ENCODE results near the gene HBQ1. TPM values are rescaled to one million over a fixed set of nuclear protein-coding genes. Genes with fewer than 3 reads are reported as not detected.
"Not testable (repeated sequence)": the region's sequence is repeated elsewhere in the genome, so short reads cannot be mapped to it uniquely, and the experiment has no call there.

The HBQ1 gene
- total RNA-seq, 1 donor from 2014 or later: not detected

DNA sequence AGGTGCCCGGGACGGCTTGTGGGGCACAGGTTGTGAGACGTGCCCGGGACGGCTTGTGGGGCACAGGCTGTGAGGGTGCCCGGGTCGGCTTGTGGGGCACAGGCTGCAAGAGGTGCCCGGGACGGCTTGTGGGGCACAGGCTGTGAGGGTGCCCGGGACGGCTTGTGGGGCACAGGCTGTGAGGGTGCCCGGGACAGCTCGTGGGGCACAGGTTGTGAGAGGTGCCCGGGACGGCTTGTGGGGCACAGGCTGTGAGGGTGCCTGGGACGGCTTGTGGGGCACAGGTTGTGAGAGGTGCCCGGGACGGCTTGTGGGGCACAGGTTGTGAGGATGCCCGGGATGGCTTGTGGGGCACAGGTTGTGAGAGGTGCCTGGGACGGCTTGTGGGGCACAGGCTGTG lies 20.0 kb upstream of the HBQ1 start:
- not testable (repeated sequence) for DNase-seq (ENCODE audit: low read depth)

DNA sequence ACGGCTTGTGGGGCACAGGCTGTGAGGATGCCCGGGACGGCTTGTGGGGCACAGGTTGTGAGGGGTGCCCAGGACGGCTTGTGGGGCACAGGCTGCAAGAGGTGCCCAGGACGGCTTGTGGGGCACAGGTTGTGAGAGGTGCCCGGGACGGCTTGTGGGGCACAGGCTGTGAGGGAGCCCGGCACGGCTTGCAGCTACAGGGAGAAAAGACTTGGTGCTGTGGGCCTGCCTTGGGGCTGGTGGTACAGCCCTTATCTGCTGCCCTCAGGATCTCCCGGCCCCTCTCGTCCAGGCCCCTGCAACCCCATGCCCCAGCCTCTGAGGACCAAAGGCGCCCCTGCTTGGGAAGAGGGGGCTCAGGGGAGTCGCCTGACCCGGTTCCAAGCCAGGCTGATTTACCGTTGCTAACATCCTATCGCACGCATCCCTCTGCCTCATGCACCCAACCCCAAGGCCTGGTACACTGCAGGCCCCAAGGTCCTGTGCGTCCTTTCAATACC lies 19.5 kb upstream of the HBQ1 start:
- no peak for DNase-seq (ENCODE audit: low read depth)

DNA sequence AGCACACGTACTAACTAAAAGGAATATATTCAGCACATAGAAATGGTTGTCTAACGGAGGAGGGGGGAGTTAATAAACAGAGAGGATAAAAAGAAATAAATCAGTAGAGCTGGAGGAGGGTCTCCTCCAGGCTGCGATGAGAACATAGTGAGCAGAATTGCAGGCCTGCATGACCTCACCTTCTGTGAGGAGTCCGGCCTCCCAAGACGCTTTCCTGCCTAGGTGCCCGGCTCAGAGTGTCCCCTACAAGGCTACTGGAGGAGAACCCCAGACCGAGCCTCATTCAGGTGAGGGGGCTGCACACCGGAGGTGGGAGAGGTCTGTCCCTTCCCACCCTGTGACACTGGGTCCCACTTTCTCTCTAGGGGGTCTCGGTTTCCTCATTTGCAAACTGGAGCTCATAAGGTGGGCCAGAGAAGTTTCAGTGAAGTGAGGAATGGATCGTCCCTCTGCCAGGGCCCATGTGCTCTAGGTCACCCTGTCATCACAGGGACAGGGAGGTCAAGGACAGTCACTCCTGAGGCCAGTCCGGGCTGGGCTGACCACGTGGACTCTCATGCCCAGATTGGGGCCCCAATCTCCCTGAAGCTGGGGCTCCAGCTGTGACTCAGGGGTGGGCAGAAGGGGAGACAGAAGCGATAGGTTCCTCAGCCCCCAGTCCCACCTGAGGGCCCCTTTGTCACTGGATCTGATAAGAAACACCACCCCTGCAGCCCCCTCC lies 17.8 kb upstream of the HBQ1 start:
- no peak for DNase-seq (ENCODE audit: low read depth)

DNA sequence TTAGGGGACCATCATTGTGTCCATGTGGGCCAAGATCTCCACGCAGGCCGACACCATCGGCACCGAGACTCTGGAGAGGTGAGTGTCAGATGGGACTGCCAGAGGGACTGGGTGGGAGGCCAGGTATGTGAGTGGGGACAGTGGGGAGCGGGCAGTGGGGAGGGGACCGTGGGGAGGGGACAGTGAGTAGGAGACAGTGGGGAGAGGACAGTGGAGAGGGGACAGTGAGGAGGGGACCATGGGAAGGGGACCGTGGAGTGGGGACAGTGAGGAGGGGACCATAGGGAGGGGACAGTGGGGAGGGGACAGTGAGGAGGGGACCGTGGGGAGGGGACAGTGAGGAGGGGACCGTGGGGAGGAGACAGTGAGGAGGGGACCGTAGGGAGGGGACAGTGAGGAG lies 17.1 kb upstream of the HBQ1 start:
- DNase-seq (ENCODE audit: low read depth): not testable (repeated sequence)

DNA sequence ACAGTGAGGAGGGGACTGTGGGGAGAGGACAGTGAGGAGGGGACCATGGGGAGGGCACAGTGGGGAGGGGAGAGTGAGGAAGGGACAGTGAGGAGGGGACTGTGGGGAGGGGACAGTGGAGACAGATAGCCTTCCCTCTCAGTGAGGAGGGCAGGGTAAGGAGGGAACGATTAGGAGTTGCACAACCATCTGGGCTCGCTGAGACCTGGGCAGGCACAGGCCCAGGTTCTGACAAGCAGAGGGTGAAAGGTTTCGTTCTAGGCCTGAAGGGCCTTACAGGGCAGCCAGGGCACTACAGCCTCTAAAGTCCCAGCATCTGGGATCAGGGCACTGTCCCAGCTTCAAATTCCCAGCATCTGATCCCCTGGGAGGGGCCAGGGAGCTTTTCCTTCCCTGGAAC lies 16.6 kb upstream of the HBQ1 start:
- DNase-seq (ENCODE audit: low read depth): not testable (repeated sequence)

DNA sequence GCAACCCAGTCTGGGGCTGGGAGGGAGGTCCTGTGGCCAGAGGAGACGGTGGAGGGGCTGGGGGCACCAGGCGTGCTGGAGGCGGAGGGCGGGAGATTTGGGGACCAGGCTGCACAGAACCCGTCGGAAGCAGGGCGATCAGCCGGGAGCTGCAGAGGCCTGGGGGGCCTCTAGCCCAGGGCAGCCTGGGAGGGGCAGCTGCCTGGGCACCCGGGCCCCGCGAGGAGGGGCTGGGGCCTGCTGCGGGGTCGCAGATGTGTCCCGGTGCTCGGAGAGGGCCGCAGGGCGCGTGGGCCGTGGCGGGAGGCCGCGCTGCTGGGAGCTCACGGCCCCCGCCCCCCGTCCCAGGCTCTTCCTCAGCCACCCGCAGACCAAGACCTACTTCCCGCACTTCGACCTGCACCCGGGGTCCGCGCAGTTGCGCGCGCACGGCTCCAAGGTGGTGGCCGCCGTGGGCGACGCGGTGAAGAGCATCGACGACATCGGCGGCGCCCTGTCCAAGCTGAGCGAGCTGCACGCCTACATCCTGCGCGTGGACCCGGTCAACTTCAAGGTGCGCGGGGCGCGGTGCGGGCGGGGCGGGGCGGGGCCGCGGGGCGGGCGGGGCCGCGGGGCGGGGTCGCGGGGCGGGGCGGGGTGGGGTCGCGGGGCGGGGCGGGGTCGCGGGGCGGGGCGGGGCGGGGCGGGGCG lies 16.0 kb upstream of the HBQ1 start:
- not testable (repeated sequence) for DNase-seq (ENCODE audit: low read depth)

DNA sequence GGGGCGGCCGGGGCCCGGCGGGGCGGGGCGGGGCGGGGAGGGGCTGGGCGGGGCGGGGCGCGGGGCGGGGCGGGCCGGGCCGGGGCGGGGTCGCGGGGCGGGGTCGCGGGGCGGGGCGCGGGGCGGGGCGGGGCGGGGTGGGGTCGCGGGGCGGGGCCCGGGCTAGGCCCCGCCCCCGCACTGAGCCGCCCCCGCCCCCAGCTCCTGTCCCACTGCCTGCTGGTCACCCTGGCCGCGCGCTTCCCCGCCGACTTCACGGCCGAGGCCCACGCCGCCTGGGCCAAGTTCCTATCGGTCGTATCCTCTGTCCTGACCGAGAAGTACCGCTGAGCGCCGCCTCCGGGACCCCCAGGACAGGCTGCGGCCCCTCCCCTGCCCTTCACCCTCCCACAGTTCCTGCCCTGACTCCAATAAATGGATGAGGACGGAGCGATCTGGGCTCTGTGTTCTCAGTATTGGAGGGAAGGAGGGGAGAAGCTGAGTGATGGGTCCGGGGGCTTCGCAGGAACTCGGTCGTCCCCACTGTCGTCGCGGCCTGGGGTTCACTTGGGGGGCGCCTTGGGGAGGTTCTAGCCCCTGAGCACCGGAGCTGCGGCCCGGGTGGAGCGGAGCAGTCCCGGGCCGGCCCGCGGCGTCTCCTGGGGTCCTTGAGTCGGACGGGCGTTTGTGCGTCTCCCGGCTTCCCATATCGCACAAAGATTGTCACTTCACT lies 15.3 kb upstream of the HBQ1 start:
- no peak for DNase-seq (ENCODE audit: low read depth)

DNA sequence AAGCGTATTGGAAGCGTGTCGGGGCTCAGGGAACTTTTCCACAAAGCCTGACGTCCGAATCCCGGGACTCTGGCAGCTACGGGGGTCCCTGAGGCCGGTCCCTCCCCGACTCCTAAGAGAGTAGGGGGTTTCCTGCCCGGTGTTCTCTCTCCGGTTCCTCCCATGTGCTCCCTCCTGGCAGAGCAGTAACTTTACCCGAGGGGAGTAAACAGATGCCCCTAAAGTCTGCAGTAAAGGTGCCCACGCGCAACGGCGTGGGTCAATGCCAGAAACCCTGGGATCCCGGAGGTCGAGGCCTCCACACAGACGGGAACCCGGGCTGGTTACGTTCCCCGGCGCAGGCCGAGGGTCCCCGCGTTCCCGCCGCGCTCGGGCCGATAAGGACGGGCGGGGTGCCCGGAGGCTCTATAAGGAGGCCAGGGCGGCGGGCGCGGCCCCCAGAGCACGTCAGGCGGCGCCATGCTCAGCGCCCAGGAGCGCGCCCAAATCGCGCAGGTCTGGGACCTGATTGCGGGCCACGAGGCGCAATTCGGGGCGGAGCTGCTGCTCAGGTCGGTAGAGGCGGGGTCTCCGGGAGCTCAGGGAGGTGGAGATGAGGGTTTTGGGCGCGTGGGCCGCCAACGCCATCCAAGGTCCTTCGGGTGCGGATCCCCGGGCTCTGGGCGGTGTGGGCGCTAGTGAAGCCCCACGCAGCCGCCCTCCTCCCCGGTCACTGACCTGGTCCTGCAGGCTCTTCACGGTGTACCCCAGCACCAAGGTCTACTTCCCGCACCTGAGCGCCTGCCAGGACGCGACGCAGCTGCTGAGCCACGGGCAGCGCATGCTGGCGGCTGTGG lies 14.5 kb upstream of the HBQ1 start, which contains the start of gene HBM:
Gene HBM, plus strand, starts transcription at position 440 of the 836 bp plus-strand sequence. Its CDS starts 20 bp downstream, at position 460.
- DNase-seq (ENCODE audit: low read depth): no peak

DNA sequence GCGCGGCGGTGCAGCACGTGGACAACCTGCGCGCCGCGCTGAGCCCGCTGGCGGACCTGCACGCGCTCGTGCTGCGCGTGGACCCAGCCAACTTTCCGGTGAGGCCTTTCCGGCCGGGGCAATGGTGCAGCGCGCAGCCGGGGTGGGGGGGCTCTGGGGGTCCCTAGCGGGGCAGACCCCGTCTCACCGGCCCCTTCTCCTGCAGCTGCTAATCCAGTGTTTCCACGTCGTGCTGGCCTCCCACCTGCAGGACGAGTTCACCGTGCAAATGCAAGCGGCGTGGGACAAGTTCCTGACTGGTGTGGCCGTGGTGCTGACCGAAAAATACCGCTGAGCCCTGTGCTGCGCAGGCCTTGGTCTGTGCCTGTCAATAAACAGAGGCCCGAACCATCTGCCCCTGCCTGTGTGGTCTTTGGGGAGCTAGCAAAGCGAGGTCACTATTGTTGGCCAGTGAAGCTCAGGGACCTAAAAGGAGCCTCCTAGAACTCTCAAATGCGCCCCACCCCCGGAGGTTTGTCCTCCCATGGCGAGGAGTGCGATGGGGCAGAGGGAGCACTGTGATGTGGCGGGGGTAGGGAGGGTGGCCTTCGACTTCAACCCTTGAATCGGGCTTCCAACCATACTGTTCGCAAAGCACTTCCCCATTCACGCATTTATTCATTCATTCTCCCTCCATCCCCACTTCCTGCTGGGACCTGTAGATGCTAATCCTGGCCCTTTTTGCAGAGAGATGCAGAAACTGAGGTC lies 13.7 kb upstream of the HBQ1 start:
- DNase-seq (ENCODE audit: low read depth): no peak

DNA sequence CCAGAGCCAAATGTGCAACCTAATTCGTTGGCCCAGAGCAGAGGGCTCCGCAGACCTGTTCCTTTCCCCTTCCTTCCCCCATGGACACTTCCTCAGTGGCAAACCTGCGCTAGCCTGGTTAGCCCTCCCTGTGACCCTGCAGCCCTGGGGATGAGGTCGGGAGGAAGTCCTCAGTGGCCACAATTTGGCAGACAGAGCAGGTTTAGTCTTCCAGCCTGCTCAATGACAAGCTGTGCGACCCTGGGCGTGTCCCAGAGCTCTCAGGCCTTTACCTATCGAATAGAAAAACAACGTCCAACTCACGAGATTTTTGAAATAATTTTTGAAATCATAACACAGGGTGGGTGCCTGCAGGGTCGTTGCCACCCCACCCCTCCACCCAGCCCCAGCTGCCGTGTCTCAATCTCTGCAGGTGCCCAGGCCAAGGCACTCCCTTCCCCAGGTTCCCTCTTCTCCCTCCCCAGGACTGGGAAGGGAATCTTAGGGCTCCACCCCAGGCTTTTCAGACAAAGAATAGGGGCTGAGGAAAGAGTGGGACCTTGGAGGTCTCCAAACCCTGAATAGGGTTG lies 13.1 kb upstream of the HBQ1 start:
- DNase-seq (ENCODE audit: low read depth): no peak

DNA sequence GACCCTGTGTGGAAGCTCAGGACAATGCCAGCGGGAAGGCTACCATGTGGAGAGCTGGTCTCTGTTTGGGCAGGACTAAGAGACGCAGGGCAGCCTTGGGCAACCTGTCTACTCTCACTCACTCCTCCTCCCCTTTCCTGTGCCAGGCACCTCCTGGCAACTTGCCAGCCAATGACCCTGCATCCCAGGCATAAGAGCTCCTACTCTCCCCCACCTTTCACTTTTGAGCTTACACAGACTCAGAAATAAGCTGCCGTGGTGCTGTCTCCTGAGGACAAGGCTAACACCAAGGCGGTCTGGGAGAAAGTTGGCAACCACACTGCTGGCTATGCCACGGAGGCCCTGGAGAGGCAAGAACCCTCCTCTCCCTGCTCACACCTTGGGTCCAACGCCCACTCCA lies 11.8 kb upstream of the HBQ1 start:
- no peak for DNase-seq (ENCODE audit: low read depth)

DNA sequence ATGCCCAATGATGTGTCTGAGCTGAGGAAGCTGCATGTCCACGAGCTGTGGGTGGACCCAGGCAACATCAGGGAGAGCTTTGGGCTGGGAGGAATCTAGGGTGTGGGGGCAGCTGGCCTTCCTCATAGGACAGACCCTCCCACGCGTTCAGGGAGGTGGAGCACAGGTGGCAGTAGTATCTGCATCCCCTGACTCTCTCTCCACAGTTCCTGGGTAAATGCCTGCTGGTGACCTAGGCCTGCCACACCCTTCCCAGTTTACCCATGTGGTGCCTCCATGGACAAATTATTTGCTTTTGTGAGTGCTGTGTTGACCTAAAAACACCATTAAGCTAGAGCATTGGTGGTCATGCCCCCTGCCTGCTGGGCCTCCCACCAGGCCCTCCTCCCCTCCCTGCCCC lies 11.2 kb upstream of the HBQ1 start:
- no peak for DNase-seq (ENCODE audit: low read depth)

DNA sequence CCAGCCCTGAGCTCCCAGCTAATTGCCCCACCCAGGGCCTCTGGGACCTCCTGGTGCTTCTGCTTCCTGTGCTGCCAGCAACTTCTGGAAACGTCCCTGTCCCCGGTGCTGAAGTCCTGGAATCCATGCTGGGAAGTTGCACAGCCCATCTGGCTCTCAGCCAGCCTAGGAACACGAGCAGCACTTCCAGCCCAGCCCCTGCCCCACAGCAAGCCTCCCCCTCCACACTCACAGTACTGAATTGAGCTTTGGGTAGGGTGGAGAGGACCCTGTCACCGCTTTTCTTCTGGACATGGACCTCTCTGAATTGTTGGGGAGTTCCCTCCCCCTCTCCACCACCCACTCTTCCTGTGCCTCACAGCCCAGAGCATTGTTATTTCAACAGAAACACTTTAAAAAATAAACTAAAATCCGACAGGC lies 10.2 kb upstream of the HBQ1 start:
- DNase-seq (ENCODE audit: low read depth): peak; percentile 28

DNA sequence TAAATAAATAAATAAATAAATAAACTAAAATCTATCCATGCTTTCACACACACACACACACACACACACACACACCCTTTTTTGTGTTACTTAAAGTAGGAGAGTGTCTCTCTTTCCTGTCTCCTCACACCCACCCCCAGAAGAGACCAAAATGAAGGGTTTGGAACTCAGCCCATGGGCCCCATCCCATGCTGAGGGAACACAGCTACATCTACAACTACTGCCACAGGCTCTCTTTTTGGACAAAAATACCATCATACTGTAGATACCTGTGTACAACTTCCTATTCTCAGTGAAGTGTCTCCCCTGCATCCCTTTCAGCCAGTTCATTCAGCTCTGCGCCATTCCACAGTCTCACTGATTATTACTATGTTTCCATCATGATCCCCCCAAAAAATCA lies 9.5 kb upstream of the HBQ1 start:
- no peak for DNase-seq (ENCODE audit: low read depth)

DNA sequence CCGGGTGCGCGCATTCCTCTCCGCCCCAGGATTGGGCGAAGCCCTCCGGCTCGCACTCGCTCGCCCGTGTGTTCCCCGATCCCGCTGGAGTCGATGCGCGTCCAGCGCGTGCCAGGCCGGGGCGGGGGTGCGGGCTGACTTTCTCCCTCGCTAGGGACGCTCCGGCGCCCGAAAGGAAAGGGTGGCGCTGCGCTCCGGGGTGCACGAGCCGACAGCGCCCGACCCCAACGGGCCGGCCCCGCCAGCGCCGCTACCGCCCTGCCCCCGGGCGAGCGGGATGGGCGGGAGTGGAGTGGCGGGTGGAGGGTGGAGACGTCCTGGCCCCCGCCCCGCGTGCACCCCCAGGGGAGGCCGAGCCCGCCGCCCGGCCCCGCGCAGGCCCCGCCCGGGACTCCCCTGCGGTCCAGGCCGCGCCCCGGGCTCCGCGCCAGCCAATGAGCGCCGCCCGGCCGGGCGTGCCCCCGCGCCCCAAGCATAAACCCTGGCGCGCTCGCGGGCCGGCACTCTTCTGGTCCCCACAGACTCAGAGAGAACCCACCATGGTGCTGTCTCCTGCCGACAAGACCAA lies 7.8 kb upstream of the HBQ1 start, which contains the start of gene HBA2:
Gene HBA2, plus strand, starts transcription at position 503 of the 568 bp plus-strand sequence. Its CDS starts 37 bp downstream, at position 540.
- DNase-seq (ENCODE audit: low read depth): not testable (repeated sequence)

DNA sequence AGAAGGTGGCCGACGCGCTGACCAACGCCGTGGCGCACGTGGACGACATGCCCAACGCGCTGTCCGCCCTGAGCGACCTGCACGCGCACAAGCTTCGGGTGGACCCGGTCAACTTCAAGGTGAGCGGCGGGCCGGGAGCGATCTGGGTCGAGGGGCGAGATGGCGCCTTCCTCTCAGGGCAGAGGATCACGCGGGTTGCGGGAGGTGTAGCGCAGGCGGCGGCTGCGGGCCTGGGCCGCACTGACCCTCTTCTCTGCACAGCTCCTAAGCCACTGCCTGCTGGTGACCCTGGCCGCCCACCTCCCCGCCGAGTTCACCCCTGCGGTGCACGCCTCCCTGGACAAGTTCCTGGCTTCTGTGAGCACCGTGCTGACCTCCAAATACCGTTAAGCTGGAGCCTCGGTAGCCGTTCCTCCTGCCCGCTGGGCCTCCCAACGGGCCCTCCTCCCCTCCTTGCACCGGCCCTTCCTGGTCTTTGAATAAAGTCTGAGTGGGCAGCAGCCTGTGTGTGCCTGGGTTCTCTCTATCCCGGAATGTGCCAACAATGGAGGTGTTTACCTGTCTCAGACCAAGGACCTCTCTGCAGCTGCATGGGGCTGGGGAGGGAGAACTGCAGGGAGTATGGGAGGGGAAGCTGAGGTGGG lies 6.9 kb upstream of the HBQ1 start:
- DNase-seq (ENCODE audit: low read depth): not testable (repeated sequence)

DNA sequence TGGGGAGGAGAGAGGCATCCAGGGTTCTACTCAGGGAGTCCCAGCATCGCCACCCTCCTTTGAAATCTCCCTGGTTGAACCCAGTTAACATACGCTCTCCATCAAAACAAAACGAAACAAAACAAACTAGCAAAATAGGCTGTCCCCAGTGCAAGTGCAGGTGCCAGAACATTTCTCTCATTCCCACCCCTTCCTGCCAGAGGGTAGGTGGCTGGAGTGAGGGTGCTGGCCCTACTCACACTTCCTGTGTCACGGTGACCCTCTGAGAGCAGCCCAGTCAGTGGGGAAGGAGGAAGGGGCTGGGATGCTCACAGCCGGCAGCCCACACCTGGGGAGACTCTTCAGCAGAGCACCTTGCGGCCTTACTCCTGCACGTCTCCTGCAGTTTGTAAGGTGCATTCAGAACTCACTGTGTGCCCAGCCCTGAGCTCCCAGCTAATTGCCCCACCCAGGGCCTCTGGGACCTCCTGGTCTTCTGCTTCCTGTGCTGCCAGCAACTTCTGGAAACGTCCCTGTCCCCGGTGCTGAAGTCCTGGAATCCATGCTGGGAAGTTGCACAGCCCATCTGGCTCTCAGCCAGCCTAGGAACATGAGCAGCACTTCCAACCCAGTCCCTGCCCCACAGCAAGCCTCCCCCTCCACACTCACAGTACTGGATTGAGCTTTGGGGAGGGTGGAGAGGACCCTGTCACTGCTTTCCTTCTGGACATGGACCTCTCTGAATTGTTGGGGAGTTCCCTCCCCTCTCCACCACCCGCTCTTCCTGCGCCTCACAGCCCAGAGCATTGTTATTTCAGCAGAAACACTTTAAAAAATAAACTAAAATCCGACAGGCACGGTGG lies 6.1 kb upstream of the HBQ1 start:
- DNase-seq (ENCODE audit: low read depth): peak; percentile 23
